HCEC 1CT (cell line): ENCODE measurements around the gene SLC26A8.
"Not testable (repeated sequence)": the region's sequence is repeated elsewhere in the genome, so short reads cannot be mapped to it uniquely, and the experiment has no call there.

Experiments used
- DNase-seq: peaks from one replicate; pipeline ENCODE4 v3.0.0-alpha.2; 2017

SLC26A8 gene

DNA sequence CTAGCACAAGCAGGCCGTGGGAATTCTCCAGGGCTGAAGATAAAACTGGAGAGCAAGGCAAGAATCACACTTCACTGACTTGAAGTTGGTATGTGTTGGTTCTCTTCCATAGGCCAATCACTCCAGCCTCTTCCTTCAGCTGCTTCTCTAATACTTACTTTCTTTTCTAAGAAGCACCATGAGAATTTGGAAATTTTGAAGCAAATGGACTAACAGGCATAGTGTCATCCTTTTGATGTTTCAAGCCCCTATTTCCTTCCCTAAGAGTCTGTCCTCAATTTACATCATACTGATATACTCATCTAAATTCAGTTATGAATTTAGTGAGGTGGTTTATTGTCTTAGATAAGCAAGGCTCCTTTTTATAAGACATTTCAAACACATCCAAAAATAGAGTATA, 24.0 kb downstream of the SLC26A8 start:
- DNase-seq: no peak

DNA sequence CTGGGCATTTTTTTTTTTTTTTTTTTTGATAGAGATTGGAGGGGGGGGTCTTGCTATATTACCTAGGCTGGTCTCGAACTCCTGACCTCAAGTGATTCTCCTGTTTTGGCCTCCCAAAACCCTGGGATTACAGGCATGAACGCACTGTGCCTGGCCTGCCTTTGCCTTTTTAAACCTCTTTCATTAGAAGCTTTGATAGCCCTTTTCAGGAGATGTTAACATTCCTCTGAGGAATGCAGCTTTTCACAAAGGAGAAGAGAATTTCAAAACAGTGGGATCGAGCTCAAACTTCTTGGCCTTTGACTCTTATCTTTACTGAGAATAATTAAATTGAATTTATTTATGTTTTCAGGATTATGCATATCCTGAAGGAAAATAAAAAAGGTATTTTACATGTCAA, 31.3 kb downstream of the SLC26A8 start:
- no peak for DNase-seq

DNA sequence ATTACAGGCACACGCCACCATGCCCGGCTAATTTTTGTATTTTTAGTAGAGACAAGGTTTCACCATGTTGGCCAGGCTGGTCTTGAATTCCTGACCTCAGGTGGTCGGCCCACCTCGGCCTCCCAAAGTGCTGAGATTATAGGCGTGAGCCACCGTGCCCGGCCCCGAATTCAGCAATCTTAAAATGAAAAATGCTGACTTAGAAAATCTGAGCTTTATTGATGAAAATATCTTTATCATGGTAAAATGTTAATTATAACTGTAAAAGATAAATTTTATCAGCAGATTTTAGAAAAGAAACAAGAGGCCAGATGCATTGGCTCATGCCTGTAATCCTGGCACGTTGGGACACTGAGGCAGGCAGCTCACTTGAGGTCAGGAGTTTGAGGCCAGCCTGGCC, 36.4 kb downstream of the SLC26A8 start:
- DNase-seq: not testable (repeated sequence)

DNA sequence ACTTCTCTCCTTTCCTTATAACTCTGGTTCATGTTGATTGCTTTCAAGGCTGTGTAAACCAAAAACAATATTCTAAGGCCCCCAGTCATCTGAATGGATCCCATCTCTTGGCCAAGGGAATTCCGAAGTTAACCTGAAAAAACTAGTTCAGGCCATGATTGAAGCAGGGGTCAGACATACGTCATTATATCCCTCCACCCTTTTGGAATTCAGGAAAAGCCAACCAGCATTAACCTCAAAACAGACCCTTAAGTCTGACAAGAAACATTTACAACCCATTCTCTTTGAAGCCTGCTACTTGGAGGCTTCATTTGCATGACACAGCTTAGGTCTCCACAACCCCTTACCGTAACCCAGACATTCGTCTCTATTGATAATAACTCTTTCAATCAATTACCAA, 39.7 kb downstream of the SLC26A8 start:
- no peak for DNase-seq

DNA sequence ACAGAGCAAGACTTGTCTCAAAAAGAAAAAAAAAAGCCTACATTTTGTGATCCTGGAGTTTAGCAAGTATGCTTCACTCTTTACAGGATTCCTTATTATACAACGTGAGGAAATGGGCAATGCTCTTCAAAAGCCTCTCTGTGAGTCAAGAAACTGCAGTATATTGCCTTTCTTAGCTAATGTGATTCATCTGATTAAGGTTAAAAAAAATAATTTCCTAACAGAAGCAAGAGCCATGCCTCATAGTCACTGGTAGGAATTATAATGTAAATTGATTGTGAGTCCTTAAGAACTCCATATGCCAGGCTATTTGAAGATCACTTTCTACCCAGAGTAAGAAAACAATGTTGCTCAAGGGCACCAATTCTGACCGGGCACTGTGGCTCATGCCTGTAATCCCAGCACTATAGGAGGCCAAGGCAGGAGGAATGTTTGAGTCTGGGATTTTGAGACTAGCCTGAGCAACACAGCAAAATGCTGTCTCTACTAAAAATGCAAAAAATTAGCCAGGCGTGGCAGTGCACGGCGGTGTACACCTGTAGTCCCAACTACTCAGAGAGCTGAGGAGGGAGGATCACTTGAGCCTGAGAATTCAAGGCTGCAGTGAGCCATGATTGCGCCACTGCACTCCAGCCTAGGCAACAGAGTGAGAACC, 43.3 kb downstream of the SLC26A8 start:
- DNase-seq: no peak

DNA sequence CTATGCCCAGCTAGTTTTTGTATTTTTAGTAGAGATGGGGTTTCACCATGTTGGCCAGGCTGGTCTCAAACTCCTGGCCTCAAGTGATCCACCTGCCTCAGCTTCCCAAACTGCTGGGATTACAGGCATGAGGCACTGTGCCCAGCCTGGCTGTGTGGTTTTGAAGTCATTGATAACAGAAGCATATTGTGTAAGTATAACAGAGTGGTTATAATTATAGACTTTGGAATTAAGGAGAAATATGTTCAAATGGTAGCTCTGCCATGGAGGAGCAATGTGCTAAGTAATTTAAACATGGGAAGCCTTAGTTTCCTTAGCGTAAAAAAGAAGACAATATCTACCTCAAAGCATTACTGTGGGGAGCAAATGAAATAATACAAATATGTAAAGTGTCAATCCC, 44.3 kb downstream of the SLC26A8 start:
- DNase-seq: not testable (repeated sequence)

DNA sequence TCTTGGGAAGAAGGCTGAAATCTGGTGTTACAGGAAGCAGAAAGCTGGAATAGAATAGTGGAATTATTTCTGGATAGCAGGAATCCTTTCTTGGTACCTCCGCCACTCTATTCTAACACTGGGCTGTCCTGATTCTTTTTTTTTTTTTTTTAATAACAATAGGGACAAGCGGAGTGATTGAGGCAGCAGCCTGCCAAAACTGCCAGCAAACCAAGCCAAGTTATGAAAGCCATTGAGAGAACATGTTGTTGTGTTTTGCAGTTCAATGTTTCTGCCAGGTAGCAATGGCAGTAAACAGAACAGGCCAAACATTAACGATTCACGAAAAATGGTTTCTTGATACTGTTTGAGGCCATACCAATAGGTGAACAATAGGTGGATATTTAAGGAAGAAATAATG, 47.1 kb downstream of the SLC26A8 start:
- DNase-seq: no peak

DNA sequence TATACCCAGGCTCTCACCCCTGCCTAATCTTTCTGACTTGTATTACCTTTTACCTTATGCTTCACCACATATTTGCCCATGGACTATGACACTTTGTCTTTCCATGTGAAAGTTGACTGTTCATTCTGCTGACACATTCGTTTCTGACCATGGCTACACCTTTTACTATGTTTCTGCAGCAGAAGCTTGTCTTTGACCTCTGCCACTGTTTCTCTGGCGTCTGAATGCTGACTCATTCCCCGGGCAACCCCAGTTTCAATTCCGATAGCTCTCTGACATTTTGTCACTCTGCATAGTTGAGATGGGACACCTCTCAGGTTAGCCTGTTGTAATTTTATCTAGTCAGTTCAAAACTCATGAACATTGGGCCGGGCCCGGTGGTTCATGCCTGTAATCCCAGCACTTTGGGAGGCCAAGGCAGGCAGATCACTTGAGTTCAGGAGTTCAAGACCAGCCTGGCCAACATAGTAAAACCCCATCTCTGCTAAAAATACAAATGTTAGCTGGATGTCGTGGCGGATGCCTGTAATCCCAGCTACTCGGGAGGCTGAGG, 50.7 kb downstream of the SLC26A8 start:
- DNase-seq: peak; percentile 25

DNA sequence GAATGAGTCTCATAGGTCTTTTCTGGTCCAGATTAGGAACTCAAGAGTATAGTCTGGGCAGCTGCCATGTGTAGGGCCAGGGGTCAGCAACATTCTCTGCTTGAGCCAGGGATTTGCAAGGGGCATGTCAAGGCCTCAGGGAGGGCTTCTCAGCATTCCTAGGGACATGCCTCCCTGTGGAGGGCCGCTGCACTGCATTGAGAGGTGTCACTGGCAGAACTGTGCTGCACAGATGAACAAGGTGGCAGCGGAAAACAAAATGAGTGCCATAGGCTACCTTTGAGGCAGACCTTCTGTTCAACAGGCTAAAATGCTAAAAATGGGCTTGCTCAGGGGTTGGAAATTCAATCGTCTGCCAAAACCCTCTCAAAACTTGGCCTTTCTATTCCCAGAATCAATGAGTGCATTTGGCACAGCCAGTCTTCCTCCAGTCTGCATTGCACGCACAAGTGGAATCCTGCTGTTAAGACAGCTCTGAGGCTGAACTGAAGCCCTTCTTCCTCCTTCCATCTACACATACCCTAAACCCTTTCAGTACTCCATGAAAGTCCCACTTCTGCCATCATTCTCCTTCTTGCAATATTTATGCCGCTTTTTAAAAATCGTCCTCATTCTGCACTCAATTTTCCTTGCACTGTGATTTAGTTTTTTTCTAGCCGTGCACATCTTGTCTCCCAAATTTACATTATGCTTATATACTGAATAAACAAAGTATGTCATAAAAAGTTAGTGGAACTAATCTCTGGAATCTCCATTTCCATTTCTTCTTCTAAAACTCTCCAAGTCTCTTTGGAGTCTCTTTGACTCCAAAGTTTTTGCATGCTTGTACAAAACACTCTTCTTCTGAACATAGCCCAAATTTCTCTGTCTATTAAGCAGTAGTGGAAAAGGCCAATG, 51.7 kb downstream of the SLC26A8 start:
- no peak for DNase-seq

DNA sequence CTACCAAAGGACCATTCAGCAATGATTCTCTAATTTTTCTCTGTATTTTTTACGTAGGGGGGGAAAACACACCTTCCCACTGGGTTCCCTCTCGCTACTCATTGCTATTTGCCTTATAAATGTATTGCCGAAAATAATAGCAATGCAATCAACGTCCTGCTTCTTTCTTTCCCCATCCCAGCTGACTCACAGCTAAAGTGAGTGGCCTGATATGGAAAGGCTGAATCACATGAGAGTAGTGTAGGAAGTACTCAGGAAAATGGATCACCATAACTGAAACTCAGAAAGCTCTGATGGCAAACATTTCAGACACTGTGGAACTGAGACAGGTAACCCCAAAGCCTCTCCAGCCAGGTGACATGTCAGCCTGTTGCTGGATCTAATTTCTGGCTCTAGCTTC, 54.3 kb downstream of the SLC26A8 start:
- peak; percentile 72 for DNase-seq

DNA sequence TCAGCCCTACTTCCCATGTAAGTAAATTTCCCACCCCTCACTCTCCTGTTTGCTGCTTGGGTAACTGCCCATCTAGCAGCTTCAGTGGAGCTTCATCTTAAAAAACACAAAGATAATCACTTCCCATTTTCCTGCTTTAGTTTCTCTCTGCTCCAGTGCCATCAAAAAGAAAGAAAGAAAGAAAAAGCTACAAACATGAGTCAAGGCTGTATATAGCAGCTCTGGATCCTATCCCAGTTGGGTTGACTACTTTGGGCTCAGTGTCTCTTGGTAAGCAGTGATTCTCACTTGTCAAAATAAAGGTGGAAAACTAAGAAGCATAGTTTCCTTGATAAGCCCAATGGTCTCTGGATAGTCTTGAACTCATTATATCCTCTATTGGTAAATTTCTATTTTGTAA, 54.8 kb downstream of the SLC26A8 start:
- DNase-seq: no peak

DNA sequence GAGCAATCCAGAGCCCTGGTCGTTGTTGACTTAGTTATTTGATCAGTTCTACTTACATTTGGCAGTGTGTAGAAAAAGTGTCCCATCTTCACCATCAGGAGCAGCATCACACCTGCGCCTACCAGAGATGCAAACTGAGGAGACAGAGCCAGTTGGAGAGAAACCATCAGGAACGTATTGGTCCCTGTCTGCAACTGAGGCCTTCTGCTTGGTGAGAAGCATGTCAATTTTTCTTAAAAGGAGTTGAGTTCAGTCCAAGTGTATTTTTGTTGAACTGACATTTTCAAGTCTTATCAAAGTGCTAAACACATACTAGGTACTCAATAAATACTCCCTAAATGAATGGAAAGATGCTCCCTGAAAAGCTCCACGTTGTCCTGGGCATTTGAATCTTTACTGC, 55.6 kb downstream of the SLC26A8 start:
- DNase-seq: no peak

DNA sequence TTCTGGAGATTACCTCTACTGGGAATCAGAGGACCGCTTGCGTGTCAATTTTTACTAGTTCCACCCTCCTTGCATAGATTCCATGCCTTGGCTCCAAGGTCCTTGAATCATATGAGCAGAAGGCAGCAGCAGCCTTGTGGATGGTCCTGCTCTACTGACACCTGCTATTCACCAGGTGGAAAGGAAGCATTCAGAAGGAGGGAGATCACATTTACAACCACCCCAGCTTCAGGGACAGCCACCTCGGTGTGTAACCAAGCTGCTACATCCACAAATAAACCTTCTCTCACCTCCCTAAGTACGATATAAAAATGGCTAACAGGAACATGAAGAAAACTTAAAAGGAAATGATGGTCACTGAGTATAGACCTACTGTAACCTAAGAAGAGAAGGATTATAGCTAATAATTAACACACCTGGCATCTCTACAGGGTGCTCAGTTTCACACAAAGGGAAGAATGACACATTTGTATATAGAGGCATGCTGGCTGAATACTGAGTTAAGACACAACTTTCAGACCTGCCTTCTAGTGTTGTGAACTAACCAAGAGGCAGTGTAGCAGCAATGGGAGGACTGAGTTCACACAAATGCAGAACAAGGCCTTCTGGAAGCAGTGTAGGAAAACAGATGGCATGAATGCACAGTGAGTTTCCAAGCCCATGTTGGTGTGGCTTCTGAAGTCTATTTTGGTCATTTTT, 57.2 kb downstream of the SLC26A8 start:
- DNase-seq: no peak

DNA sequence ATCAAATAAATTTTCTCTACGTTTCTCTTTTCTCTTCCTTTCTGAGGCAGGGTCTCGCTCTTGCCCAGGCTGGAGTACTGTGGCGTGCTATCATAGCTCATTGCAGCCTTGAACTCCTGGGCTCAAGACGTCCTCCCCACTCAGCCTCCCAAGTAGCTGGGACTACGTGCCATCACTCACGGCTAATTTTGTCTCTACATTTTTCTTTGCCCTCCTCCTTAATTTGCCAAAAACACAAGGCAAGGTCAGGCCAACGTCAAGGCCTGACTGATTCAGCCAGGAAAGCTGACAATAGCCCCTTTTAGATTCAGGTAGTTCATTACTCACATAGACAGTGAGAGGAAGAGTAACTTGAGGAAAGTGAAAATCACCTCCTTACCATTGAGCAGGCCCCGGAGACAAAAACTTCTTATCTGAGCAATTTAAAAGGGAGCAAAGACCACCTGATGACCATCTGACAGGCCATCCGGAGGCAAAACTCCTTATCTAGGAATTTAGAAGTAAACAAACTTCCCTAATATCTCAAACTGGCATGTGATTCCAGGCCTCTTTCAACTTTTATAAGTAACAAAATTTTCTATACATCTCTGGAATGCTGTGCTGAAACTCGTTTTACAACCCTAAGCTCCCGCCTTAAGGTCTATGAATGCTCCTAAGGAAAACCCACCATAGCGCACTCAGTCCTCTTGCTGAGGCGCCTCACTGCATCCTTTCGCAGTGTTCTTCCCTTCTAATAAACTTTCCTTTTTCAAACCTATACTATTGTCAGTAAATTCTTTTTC, 61.5 kb downstream of the SLC26A8 start:
- DNase-seq: no peak

DNA sequence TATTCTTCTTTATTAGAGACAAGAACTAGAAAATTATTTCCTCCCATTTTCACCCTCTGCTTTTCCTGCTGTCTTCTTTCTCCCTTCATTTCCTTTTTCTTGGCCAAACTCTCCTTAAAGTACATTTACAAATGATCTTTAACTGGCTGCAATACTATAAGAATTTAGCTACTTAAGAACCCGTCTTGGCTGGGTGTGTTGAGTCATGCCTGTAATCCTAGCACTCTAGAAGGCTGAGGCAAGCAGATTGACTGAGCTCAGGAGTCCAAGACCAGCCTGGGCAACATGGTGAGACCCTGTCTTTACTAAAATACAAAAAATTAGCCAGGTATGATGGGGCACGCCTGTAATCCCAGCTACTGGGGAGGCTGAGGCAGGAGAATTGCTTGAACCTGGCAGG, 64.3 kb downstream of the SLC26A8 start:
- peak; percentile 28 for DNase-seq

DNA sequence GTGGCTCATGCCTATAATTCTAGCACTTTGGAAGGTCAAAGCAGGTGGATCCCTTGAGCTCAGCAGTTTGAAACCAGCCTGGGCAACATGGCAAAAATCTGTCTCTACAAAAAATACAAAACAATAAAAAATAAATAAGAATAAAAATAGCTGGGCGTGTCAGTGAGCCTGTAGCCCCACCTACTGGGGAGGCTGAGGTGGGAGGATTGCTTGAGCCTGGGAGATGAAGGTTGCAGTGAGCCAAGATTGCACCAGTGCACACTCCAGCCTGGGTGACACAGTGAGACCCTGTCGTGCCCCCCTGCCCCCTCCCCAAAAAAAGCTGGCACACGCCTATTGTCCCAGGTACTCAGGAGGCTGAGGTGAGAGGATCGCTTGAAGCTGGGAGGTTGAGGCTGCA, 68.5 kb downstream of the SLC26A8 start:
- DNase-seq: no peak

DNA sequence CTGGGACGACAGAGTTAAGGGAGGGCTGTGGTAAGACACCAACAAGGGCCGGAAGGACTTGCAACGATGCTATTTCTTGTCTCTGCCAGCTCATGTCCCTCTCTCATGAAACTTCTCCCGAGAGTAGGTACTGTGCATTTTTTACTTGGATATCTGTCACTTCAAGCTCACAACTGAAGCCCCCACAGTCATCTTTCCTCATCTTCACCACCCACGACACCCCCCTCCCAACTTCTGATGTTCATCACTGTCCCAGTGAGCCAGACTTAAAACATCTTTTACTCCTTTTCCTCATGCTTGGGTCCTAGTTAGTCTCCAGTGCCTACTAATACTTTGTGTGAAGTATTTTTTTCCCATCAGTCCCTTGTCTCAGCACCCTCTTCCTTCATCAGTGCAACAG, 68.9 kb downstream of the SLC26A8 start:
- no peak for DNase-seq

DNA sequence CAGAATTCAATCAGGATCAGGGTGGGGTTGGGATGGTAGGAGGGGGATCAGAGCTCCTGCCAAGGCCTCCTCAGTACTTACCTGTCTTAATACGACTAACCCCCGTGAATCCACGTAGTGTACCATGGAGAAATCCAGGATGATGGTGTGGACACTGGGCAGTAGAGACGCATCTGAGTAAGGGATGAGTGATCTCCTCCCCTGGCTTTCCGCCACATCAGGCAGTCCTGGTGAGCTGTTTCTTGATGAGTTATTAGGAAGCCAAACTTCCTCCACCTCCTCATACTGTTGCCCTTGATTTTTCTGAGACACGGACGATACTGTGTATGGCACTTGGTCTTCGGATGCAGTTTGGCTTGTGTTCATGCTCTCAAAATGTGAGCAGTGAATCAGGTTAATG, 69.4 kb downstream of the SLC26A8 start:
- DNase-seq: peak; percentile 83

DNA sequence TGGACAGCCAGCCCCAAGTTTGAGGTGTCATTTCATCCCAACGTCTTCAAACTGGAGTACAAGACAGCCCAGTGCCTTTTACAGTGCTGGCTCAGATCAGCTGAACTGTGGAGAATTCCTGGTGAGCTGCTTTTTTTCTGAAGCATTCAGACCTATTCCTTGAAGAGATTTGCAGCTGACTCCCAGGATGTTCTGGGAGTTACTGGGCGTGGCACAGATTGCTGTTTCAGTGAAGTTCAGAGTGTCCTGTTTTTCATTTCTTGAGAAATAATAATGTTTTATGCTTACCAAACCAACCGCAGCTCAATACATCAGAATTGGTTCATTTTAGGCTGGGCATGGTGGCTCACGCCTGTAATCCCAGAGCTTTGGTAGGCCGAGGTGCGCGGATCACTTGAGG, 70.1 kb downstream of the SLC26A8 start:
- DNase-seq: peak; percentile 57

DNA sequence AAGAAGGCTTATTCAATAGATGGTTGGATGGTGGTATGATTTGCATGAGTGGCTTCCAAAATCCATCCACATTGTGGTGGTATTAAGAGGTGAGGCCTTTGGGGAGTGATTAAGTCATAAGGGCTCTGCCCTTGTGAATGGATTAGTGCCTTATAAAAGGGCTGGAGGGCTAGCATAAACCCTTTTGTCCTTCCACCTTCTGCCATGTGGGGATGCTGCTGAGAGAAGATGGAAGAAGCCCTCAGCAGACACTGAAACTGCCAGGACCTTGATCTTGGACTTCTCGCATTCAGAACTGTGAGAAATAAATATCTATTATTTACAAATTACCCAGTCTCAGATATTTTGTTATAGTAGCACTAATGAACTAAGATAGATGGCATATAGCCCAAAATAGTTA, 75.7 kb downstream of the SLC26A8 start:
- peak; percentile 42 for DNase-seq

DNA sequence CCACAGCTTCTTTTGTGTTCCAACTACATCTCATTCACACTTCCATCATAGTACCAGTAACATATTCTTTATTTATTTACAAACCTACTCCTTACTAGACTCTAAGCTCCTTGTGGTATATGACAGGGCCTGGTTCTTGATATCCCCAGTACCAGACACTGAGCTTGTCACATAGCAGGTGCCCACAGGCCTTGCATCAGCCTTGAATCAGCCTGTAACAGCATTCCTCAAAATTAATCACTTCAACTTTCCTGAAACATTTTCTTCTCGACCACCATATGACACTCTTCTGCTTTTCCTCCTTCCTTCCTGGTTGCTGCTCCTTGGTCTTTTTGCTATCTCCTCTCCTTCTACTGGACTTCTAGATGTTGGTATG, 78.8 kb downstream of the SLC26A8 start:
- peak; percentile 54 for DNase-seq

DNA sequence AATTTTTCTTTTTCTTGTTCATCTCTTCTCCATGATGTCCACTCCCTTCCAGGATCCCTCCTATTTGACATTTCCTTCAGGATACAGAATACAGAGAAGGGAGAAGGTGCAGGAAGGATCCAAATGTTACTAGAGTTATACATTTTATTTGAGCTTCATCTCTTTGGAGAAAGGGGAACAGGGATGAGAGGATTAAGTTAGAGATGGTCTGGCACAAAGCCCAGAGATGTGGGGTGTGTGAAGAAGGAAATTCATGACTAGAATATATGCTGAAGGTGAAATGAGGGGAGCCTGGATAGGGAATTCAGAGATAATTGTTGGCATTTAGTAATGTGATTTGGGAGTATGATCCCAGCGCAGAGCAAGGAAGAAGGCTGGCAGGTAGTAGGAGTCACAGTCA, 81.1 kb downstream of the SLC26A8 start:
- DNase-seq: no peak

DNA sequence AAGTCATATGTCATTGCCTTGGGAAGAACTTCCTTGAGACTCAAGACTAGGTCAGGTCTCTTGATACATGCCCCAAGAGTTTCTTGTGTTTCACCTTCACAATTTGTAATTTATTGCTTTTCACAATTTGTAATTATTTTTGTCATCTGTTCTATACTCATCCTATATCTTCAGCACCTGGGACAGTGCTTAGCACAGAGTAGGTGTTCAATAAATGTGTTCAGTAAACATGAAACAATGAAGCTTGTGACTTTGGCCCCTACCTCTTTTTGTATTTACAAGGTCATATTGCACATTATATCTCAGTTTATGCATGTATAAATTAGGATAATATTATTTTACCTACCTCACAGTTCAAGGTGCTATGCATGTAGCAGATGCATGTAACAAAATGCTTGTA, 82.1 kb downstream of the SLC26A8 start:
- no peak for DNase-seq
